Measurements from ENCODE around the gene SCAMP1. TPM values are rescaled to one million over a fixed set of nuclear protein-coding genes. Genes with fewer than 3 reads are reported as not detected.

SCAMP1 gene
- polyA plus RNA-seq, 1 of the 3 experiments (the other 2 are of a cell fraction), result 11.5 TPM

DNA sequence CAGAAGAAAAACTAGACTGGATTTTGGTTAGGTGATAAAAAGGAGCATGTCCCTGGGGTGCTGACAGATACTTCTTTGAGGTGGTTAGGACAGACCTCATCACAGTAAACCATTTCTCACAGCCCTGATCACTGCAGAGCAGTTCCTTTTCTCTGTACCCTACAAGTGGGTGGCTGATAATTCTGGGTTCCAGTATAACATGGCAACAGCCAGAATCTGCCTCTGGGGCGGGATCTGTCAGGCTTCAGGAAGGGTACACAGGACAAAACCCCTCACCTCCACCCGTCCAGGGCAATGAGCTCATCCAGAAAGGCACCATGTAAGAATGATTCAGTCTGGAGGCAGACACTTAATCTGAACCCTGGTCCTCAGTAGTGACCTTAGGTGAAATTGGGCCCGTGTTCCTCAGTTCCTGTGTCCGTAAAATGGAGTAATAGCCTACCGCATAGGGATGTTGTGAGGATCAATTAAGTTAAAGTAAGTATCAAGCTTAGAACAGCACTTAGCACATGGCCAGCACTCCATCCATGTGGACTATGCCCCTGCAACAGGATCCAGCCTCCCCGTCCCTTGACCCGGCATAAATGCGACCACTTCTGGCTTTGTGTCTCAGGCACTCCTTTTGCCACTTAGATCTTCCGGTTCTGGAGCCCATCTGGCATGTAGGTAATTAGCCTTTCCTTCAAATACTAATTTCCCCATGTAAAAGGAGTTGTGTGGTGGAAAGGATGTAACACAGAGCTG, 159.0 kb downstream of the SCAMP1 start (continued):
- TF ChIP-seq RFX5 (IDR thresholded peaks at IDR 0.05; ENCODE audit: low read length) (no peak), RCOR1 (IDR thresholded peaks at IDR 0.05; ENCODE audit: low read length) (no peak), MAX (IDR thresholded peaks at IDR 0.05; ENCODE audit: low read depth) (no peak), YY1 (IDR thresholded peaks at IDR 0.05; ENCODE audit: low read depth) (no peak), FOXM1 (IDR thresholded peaks at IDR 0.05; ENCODE audit: low read depth) (no peak), FOXJ3 (CRISPR knock-in tag; IDR thresholded peaks at IDR 0.05) (no peak), USF1 (IDR thresholded peaks at IDR 0.05; ENCODE audit: borderline replicate concordance, low read depth) (no peak)
- TF ChIP-seq, protein P1, sequence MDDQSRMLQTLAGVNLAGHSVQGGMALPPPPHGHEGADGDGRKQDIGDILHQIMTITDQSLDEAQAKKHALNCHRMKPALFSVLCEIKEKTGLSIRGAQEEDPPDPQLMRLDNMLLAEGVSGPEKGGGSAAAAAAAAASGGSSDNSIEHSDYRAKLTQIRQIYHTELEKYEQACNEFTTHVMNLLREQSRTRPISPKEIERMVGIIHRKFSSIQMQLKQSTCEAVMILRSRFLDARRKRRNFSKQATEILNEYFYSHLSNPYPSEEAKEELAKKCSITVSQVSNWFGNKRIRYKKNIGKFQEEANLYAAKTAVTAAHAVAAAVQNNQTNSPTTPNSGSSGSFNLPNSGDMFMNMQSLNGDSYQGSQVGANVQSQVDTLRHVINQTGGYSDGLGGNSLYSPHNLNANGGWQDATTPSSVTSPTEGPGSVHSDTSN (IDR thresholded peaks at IDR 0.05), result no peak
- TF ChIP-seq, protein P2, sequence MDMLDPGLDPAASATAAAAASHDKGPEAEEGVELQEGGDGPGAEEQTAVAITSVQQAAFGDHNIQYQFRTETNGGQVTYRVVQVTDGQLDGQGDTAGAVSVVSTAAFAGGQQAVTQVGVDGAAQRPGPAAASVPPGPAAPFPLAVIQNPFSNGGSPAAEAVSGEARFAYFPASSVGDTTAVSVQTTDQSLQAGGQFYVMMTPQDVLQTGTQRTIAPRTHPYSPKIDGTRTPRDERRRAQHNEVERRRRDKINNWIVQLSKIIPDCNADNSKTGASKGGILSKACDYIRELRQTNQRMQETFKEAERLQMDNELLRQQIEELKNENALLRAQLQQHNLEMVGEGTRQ (IDR thresholded peaks at IDR 0.05; ENCODE audit: borderline replicate concordance, low read depth, low read length), result no peak

GRCh38 chr5:78521455-78521854, 161.0 kb downstream of the SCAMP1 start:
- H3F3A ChIP-seq (replicated peaks; ENCODE audit: insufficient read depth), result peaks cover 12% of the 10 kb centered on the region
- no peak overlapping the region for H2AFZ ChIP-seq (ENCODE audit: low read depth)
- H3K9me2 ChIP-seq, result no peaks in the 10 kb centered on the region
- H3K4me3 ChIP-seq (ENCODE audit: low read depth in 2 of 2, low read length in 1 of 2), result no peak overlapping the region
- 100% methylated on average over 2 of the region's 2 CpGs for WGBS (ENCODE audit: low lambda C conversion rate)
- ChIA-PET CTCF (interaction anchor here (0.9 kb wide), 1 partner anchor 12 kb away, joined by 3 read pairs; no protein-coding TSS in a partner anchor), POLR2A (no interaction called here)
- H3K9me3 ChIP-seq, result no peaks in the 10 kb centered on the region
- H3K4me1 ChIP-seq (ENCODE audit: control insufficient read depth in 1 of 2, insufficient read depth in 2 of 2, low read depth in 1 of 2, low read length in 1 of 2), result peaks cover 11 to 27% of the 10 kb centered on the region in 2 experiments
- peak overlapping the region in 1 of 2 experiments; percentile 96; a peak in 1 of 4 replicates for H3K27ac ChIP-seq (ENCODE audit: low read depth in 2 of 2, low read length in 1 of 2)
- H4K20me1 ChIP-seq (ENCODE audit: insufficient read depth), result no peaks in the 10 kb centered on the region
- DNase-seq, result no peak
- H3K36me3 ChIP-seq (replicated peaks in 1 of 2; ENCODE audit: control insufficient read depth in 1 of 2, insufficient read depth in 2 of 2, low read length in 1 of 2), result peaks cover 0 to 6% of the 10 kb centered on the region in 2 experiments
- no peaks in the 10 kb centered on the region for H3K27me3 ChIP-seq (ENCODE audit: insufficient read depth)
- no peak overlapping the region for H3K9ac ChIP-seq
- no peak for TF ChIP-seq POLR2AphosphoS5 (IDR thresholded peaks at IDR 0.05; ENCODE audit: low read depth, low read length)
- TF ChIP-seq USF1 (IDR thresholded peaks at IDR 0.05; ENCODE audit: borderline replicate concordance, low read depth), result no peak
- no peak for TF ChIP-seq EZH2phosphoT487 (IDR thresholded peaks at IDR 0.05; ENCODE audit: borderline replicate concordance, low read depth)
- no peak for TF ChIP-seq GABPA (IDR thresholded peaks at IDR 0.05; ENCODE audit: low read depth)
- TF ChIP-seq, protein P2 (IDR thresholded peaks at IDR 0.05; ENCODE audit: borderline replicate concordance, low read depth, low read length), result no peak
- no peak for TF ChIP-seq RAD21 (IDR thresholded peaks at IDR 0.05; ENCODE audit: low read length)
- H3K4me2 ChIP-seq, result no peak overlapping the region
- peaks cover 96% of the 10 kb centered on the region for H3K79me2 ChIP-seq (ENCODE audit: insufficient read depth)
